GM12874 (cell line): ENCODE measurements around the gene TYW3.

Source experiments
- TF ChIP-seq, protein P1 (sequence below): IDR thresholded peaks from 2 replicates; pipeline ENCODE4 v1.5.1; 2011; ENCODE audit warnings: low read depth, mild to moderate bottlenecking, control low read depth, low read length, moderate library complexity; ENCODE audit not compliant: insufficient read depth

Gene TYW3

DNA sequence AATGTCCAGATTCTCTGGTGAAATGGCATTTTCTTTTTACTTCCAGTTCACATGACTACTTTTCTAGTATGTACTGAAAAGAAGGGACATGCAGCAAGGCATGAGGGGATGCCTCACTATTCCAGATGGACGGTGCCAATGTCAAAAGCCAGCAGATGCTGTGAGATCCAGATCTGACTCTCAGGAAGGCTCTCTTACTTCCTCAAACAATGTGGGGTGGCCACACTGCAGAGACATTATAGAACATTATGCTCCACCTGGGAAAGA lies 17.8 kb upstream of the TYW3 start:
- TF ChIP-seq, protein P1, sequence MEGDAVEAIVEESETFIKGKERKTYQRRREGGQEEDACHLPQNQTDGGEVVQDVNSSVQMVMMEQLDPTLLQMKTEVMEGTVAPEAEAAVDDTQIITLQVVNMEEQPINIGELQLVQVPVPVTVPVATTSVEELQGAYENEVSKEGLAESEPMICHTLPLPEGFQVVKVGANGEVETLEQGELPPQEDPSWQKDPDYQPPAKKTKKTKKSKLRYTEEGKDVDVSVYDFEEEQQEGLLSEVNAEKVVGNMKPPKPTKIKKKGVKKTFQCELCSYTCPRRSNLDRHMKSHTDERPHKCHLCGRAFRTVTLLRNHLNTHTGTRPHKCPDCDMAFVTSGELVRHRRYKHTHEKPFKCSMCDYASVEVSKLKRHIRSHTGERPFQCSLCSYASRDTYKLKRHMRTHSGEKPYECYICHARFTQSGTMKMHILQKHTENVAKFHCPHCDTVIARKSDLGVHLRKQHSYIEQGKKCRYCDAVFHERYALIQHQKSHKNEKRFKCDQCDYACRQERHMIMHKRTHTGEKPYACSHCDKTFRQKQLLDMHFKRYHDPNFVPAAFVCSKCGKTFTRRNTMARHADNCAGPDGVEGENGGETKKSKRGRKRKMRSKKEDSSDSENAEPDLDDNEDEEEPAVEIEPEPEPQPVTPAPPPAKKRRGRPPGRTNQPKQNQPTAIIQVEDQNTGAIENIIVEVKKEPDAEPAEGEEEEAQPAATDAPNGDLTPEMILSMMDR: no peak

DNA sequence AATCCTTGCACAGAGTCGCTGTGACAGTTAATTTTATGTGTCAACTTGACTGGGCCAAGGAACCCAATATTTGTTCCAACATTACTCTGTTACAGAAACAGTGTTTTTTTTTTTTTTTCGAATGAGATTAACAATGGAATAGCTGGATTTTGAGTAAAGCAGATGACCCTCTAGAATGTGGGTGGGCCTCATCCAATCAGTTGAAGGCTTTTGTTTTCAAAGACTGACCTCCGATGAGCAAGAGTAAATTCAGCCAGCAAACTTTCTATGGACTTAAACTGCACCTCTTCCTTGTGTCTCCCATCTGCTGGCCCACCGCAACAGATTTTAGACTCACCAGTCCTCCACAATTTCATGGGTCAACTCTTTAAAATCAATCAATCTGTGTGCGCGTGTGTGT lies 17.1 kb upstream of the TYW3 start:
- TF ChIP-seq, protein P1: no peak

GRCh38 chr1:74716822-74717221 lies 16.1 kb upstream of the TYW3 start:
- TF ChIP-seq, protein P1: no peak

- TF ChIP-seq, protein P1: no peak
Observed at GRCh38 chr1:74717626-74718025, 15.3 kb upstream of the TYW3 start.

DNA sequence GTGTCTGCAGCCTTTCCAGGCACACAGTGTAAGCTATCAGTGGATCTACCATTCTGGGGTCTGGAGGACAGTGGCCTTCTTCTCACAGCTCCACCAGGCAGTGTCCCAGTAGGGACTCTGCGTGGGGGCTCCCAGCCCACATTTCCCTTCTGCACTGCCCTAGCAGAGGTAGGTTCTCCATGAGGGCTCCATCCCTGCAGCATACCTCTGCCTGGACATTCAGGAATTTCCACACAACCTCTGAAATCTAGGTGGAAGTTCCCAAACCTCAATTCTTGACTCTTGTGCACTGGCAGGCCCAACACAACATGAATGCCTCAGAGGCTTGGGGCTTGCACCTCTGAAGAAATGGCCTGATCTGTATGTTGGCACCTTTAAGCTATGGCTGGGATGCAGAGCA lies 6.9 kb upstream of the TYW3 start:
- TF ChIP-seq, protein P1: no peak

DNA sequence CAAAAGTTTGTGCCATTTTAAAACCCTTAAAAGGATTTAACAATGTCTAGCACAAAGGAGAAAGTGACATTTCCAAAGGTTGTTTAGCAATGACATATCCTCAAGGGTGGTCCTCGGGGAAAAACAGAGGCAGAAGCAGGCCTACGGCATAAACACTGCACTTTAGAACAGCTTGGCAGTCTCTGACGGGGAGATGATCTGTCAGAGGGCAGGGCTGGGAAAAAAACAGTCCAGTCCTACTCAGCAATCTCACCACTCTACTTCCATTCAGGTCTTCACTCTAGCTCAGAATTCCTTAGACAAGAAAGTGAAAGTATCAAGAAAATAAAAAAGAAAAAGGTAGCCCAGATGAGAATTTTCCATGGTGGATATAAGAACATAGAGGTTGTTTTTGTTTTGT lies 4.2 kb upstream of the TYW3 start:
- TF ChIP-seq, protein P1: no peak

- TF ChIP-seq, protein P1: no peak
Observed at GRCh38 chr1:74729741-74730478, 3.0 kb upstream of the TYW3 start.
